Natural killer cell (primary cell): Measurements from ENCODE around the gene PCDH9. TPM values are rescaled to one million over a fixed set of nuclear protein-coding genes. Genes with fewer than 3 reads are reported as not detected.

ENCODE experiments used
- ATAC-seq, 3 donors: fragments of 150-1000 bp in 2 of 3; fragments of 200-7000 bp in 1 of 3; cut with Tn5 transposase; 1 replicate in 1 of 3; 2 replicates in 2 of 3; pipeline ENCODE4 v1.10.0; 2021; ENCODE audit warnings: mild to moderate bottlenecking in 2 of 3, moderate library complexity in 2 of 3
- DNase-seq, 2 donors: peaks; one replicate each; pipeline versions ENCODE4 v3.0.0 to v3.0.0-alpha.2; 2013 to 2021; ENCODE audit warnings: mixed read lengths in 1 of 2
- H3K27ac ChIP-seq: one replicate; pipeline ENCODE4 v1.5.1; 2013; ENCODE audit warnings: mild to moderate bottlenecking, low read length
- H3K27me3 ChIP-seq: one replicate; pipeline ENCODE4 v1.6.1; 2013; ENCODE audit warnings: low read length; ENCODE audit not compliant: control insufficient read depth, insufficient read depth
- H3K36me3 ChIP-seq: one replicate; pipeline ENCODE4 v1.6.1; 2013; ENCODE audit warnings: low read length; ENCODE audit not compliant: control insufficient read depth, insufficient read depth
- H3K4me1 ChIP-seq: one replicate; pipeline ENCODE4 v1.6.1; 2013; ENCODE audit warnings: low read length; ENCODE audit not compliant: control insufficient read depth, insufficient read depth
- H3K4me3 ChIP-seq: one replicate; pipeline ENCODE4 v1.5.1; 2013; ENCODE audit warnings: low read length
- H3K9me3 ChIP-seq: one replicate; pipeline ENCODE4 v1.6.1; 2013; ENCODE audit warnings: low read length; ENCODE audit not compliant: control insufficient read depth, insufficient read depth
- H3K27ac Mint-ChIP-seq, 2 donors: one replicate each; pipeline ENCODE4 v1.8.0; 2022; ENCODE audit warnings: mild to moderate bottlenecking in 2 of 2, mixed read lengths in 2 of 2, moderate library complexity in 1 of 2
- H3K27me3 Mint-ChIP-seq, 2 donors: one replicate each; pipeline ENCODE4 v1.8.0; 2022; ENCODE audit warnings: low read depth in 2 of 2, mixed read lengths in 2 of 2
- H3K36me3 Mint-ChIP-seq: one replicate; pipeline ENCODE4 v1.8.0; 2022; ENCODE audit warnings: mixed read lengths
- H3K4me1 Mint-ChIP-seq, 2 donors: one replicate each; pipeline ENCODE4 v1.8.0; 2022; ENCODE audit warnings: mixed read lengths in 2 of 2
- H3K4me3 Mint-ChIP-seq: one replicate; pipeline ENCODE4 v1.8.0; 2022; ENCODE audit warnings: mild to moderate bottlenecking, moderate library complexity, mixed read lengths
- H3K9me3 Mint-ChIP-seq, 2 donors: one replicate each; pipeline ENCODE4 v1.8.0; 2022; ENCODE audit warnings: mixed read lengths in 2 of 2
- WGBS: methylation state at CpG from one replicate; pipeline ENCODE4 v1.1.7; 2013; ENCODE audit warnings: missing lambda C conversion rate; ENCODE audit not compliant: insufficient coverage; 5-methylcytosine and 5-hydroxymethylcytosine counted together
- intact Hi-C: fragments of 100-400 bp; cut with micrococcal nuclease; formaldehyde crosslinking; loops from one replicate; pipeline ENCODE4 v1.14.2; 2022
- total RNA-seq, 4 donors: library from RNA; stranded (reverse); fragments of 120-200 nt in 1 of 4; gene quantifications; one replicate each; pipeline versions ENCODE4 v1.2.3 to v1.2.4, GENCODE V29; 2013 to 2022
- TF ChIP-seq, protein P1 (sequence below): fragments of 200-600 bp; IDR thresholded peaks from one replicate; pipeline ENCODE4 v1.8.0; 2022; ENCODE audit warnings: antibody characterized with exemption

Gene PCDH9
- total RNA-seq, 3 donors from 2014 or later (not counting 1 experiment from before 2014, with no cell fraction given) = 0.43 to 1.5 (median 0.68) TPM

DNA sequence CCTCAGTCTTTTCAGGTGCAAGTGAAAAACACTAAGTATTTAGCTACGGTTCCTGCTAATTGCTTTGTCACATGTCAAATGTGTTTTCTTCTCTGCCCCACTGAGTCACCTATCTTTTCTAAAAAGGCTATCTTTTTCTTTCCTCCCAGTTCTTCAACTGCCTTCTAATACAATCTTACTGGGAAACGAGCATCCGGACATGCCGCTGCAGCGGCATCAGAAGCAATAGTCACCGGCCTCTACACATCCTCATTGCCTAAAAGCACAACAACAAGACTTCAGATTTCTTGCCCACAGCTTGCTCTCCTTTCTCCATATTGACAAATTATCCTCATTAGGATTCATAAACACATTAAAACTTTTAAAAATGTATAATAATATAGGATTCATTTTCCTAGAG, 1.2 kb downstream of the PCDH9 start:
- Mint-ChIP-seq H3K9me3 (no peaks in the 10 kb centered on the region), H3K36me3 (no peaks in the 10 kb centered on the region), H3K27ac (no peak overlapping the region), H3K4me1 (peaks cover 6 to 16% of the 10 kb centered on the region in 2 donors), H3K4me3 (no peak overlapping the region), H3K27me3 (peaks cover 0 to 6% of the 10 kb centered on the region in 2 donors)
- DNase-seq (no peak), ATAC-seq (no peak)
- Histone ChIP-seq H3K4me3 (peak overlapping the region; percentile 87), H3K4me1 (peaks cover 16% of the 10 kb centered on the region), H3K9me3 (no peaks in the 10 kb centered on the region), H3K27me3 (no peaks in the 10 kb centered on the region), H3K36me3 (no peaks in the 10 kb centered on the region), H3K27ac (no peak overlapping the region)
- TF ChIP-seq, protein P1, sequence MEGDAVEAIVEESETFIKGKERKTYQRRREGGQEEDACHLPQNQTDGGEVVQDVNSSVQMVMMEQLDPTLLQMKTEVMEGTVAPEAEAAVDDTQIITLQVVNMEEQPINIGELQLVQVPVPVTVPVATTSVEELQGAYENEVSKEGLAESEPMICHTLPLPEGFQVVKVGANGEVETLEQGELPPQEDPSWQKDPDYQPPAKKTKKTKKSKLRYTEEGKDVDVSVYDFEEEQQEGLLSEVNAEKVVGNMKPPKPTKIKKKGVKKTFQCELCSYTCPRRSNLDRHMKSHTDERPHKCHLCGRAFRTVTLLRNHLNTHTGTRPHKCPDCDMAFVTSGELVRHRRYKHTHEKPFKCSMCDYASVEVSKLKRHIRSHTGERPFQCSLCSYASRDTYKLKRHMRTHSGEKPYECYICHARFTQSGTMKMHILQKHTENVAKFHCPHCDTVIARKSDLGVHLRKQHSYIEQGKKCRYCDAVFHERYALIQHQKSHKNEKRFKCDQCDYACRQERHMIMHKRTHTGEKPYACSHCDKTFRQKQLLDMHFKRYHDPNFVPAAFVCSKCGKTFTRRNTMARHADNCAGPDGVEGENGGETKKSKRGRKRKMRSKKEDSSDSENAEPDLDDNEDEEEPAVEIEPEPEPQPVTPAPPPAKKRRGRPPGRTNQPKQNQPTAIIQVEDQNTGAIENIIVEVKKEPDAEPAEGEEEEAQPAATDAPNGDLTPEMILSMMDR = no peak
- 2% methylated on average over 6 of the region's 6 CpGs for WGBS
- intact Hi-C loops = no loop called here

DNA sequence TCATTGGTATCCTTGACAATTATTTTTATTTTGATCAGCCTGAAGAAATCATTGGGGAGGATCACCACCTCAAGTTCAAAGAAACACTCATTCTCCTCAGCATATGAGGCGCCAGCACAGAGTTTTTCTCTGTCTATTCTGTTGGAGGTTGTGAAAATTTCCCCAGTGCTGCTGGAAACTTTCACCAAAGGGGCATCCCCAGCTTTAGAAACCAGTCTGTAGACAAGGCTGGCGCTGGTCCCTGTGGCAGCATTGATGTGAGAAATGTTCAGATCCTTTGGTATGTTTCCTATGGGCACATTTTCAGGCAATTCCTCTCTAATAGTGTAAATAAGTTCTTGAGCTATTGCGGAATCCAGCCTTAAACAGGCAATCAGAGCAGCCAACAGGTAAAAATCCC, 2.1 kb downstream of the PCDH9 start:
- no peaks in the 10 kb centered on the region for H3K36me3 ChIP-seq
- 83% methylated on average over 3 of the region's 3 CpGs for WGBS
- Mint-ChIP-seq H3K27ac (no peak overlapping the region), H3K36me3 (no peaks in the 10 kb centered on the region), H3K4me3 (no peak overlapping the region), H3K9me3 (no peaks in the 10 kb centered on the region), H3K27me3 (peaks cover 0 to 6% of the 10 kb centered on the region in 2 donors), H3K4me1 (peaks cover 7 to 16% of the 10 kb centered on the region in 2 donors)
- ATAC-seq (no peak), DNase-seq (no peak)
- no peak overlapping the region for H3K4me3 ChIP-seq
- TF ChIP-seq, protein P1 = no peak
- peaks cover 16% of the 10 kb centered on the region for H3K4me1 ChIP-seq
- no peaks in the 10 kb centered on the region for H3K9me3 ChIP-seq
- no peak overlapping the region for H3K27ac ChIP-seq
- no peaks in the 10 kb centered on the region for H3K27me3 ChIP-seq
- intact Hi-C loops = no loop called here

DNA sequence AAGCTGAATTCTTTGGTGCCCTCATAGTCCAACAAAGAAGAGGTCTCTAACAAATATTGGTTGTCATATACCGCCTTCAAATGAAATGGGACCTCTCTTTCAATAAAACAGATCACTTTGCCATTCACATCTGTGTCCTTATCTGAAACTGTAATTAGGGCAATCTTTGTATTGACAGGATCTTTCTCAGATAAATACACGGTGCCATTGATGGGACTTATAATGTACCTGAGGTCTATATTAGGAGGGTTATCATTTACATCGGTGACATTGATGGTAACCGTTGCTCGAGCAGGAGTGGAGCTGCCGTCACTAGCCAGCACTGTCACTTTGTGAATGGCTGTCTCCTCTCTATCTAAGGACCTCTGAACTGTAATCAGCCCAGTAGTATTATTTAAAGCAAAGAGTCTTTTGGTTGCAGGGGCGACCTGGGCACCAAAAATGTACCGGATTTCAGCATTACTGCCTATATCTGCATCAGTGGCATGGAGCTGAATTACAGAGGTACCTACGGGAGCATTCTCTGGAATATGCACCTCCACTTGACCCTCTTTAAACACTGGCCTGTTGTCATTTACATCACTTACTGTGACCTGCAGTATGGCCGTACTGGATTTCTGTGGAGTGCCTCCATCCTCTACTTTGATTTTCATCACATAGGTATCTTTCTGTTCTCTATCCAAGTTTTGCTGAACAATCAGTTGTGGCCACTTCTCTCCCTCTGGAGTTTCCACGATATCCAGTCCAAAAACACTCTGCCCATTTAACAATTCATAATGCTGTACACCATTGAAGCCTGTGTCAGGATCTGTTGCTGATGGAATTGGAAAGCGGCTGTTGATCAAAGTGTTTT, 2.8 kb downstream of the PCDH9 start:
- Mint-ChIP-seq H3K27ac (no peak overlapping the region), H3K27me3 (peaks cover 0 to 6% of the 10 kb centered on the region in 2 donors), H3K4me3 (no peak overlapping the region), H3K9me3 (no peaks in the 10 kb centered on the region), H3K4me1 (peaks cover 7 to 16% of the 10 kb centered on the region in 2 donors), H3K36me3 (no peaks in the 10 kb centered on the region)
- ATAC-seq (no peak), DNase-seq (no peak)
- Histone ChIP-seq H3K36me3 (no peaks in the 10 kb centered on the region), H3K9me3 (no peaks in the 10 kb centered on the region), H3K27me3 (no peaks in the 10 kb centered on the region), H3K27ac (no peak overlapping the region), H3K4me3 (no peak overlapping the region), H3K4me1 (peaks cover 16% of the 10 kb centered on the region)
- 84% methylated on average over 12 of the region's 12 CpGs for WGBS
- TF ChIP-seq, protein P1 = no peak
- intact Hi-C loops = no loop called here
